ENCODE measurements around the gene PPP1R7.

The PPP1R7 gene

GRCh38 chr2:241128266-241128665 is 22.0 kb upstream of the PPP1R7 start:
- no peak for TF ChIP-seq CTCF (IDR thresholded peaks at IDR 0.05; ENCODE audit: borderline replicate concordance, insufficient read depth, low read depth, low read length)
- no peak overlapping the region for H3K4me3 ChIP-seq (ENCODE audit: low read depth, low read length)

- no peak overlapping the region for H3K4me3 ChIP-seq (ENCODE audit: low read depth, low read length)
- TF ChIP-seq CTCF (IDR thresholded peaks at IDR 0.05; ENCODE audit: borderline replicate concordance, insufficient read depth, low read depth, low read length): no peak
Observed at GRCh38 chr2:241129086-241129871, 21.0 kb upstream of the PPP1R7 start.

GRCh38 chr2:241130316-241130715 is 20.0 kb upstream of the PPP1R7 start:
- H3K4me3 ChIP-seq (ENCODE audit: low read depth, low read length): no peak overlapping the region
- TF ChIP-seq CTCF (IDR thresholded peaks at IDR 0.05; ENCODE audit: borderline replicate concordance, insufficient read depth, low read depth, low read length): no peak

- no peak overlapping the region for H3K4me3 ChIP-seq (ENCODE audit: low read depth, low read length)
- TF ChIP-seq CTCF (IDR thresholded peaks at IDR 0.05; ENCODE audit: borderline replicate concordance, insufficient read depth, low read depth, low read length): no peak
Observed at GRCh38 chr2:241131531-241131930, 18.7 kb upstream of the PPP1R7 start.

- no peak for TF ChIP-seq CTCF (IDR thresholded peaks at IDR 0.05; ENCODE audit: borderline replicate concordance, insufficient read depth, low read depth, low read length)
Observed at GRCh38 chr2:241132538-241133435, 17.5 kb upstream of the PPP1R7 start.

GRCh38 chr2:241133436-241133820 is 16.8 kb upstream of the PPP1R7 start:
- no peak overlapping the region for H3K4me3 ChIP-seq (ENCODE audit: low read depth, low read length)
- no peak for TF ChIP-seq CTCF (IDR thresholded peaks at IDR 0.05; ENCODE audit: borderline replicate concordance, insufficient read depth, low read depth, low read length)

More at GRCh38 chr2:241132538-241133435, 17.5 kb upstream of the PPP1R7 start:
- H3K4me3 ChIP-seq (ENCODE audit: low read depth, low read length): no peak overlapping the region
